Measurements from ENCODE around the gene PAGE4. TPM values are rescaled to one million over a fixed set of nuclear protein-coding genes. Genes with fewer than 3 reads are reported as not detected.

PAGE4 gene
- total RNA-seq, 1 experiment from 2014 or later: not detected

GRCh38 chrX:49838374-49838773, 9.3 kb downstream of the PAGE4 start:
- ChIA-PET CTCF (interaction anchor here (0.5 to 4.6 kb wide), 26 partner anchors 9 to 914 kb away, joined by 3 to 24 read pairs (median 4); partner anchors contain the start of genes PAGE4 and USP27X), POLR2A (interaction anchor here (1.0 to 1.2 kb wide), 2 partner anchors 10 to 645 kb away, joined by 3 to 4 read pairs; no protein-coding TSS in a partner anchor)
- Mint-ChIP-seq H3K4me1 (ENCODE audit: insufficient read depth, unreplicated experiment) (no peaks in the 10 kb centered on the region), H3K27ac (ENCODE audit: low read depth, unreplicated experiment) (no peak overlapping the region), H3K4me3 (ENCODE audit: unreplicated experiment) (no peak overlapping the region), H3K9me3 (ENCODE audit: unreplicated experiment) (no peaks in the 10 kb centered on the region), H3K36me3 (ENCODE audit: insufficient read depth, unreplicated experiment) (no peaks in the 10 kb centered on the region), H3K27me3 (ENCODE audit: insufficient read depth, unreplicated experiment) (peaks cover 35% of the 10 kb centered on the region)
- TF ChIP-seq, protein P1, sequence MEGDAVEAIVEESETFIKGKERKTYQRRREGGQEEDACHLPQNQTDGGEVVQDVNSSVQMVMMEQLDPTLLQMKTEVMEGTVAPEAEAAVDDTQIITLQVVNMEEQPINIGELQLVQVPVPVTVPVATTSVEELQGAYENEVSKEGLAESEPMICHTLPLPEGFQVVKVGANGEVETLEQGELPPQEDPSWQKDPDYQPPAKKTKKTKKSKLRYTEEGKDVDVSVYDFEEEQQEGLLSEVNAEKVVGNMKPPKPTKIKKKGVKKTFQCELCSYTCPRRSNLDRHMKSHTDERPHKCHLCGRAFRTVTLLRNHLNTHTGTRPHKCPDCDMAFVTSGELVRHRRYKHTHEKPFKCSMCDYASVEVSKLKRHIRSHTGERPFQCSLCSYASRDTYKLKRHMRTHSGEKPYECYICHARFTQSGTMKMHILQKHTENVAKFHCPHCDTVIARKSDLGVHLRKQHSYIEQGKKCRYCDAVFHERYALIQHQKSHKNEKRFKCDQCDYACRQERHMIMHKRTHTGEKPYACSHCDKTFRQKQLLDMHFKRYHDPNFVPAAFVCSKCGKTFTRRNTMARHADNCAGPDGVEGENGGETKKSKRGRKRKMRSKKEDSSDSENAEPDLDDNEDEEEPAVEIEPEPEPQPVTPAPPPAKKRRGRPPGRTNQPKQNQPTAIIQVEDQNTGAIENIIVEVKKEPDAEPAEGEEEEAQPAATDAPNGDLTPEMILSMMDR (IDR thresholded peaks at IDR 0.05; ENCODE audit: unreplicated experiment): peak; percentile 62
- no TSS peak for BruUV-seq (replicated peaks)
- intact Hi-C loops (cut with micrococcal nuclease): loop anchor here (5.0 kb wide), 2 partner anchors 76 to 546 kb away; no protein-coding TSS in a partner anchor
- DNase-seq (ENCODE audit: unreplicated experiment): peak; percentile 51

DNA sequence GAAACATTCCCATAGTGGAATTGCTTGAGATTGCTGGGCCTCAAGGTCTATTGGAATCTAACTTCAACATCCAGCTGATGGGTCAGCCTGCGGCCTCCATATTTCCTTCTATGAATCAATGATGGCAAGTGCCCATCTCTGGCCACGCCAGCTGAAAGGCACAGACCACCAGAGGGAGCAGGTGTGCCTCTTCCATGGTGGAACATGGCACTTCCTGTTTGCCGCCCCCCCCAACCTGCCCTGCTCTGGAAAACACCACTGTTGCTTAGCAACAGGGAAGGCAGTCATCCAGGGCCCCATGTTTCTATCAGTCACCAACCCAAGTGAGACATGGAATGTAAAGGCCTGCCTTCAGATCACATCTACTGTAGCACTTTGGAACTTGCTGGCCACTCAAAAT, 11.6 kb downstream of the PAGE4 start:
- H3K4me1 Mint-ChIP-seq (ENCODE audit: insufficient read depth, unreplicated experiment): no peaks in the 10 kb centered on the region
- ChIA-PET POLR2A (no interaction called here), CTCF (interaction anchor here (1.0 to 4.6 kb wide), 2 partner anchors 20 to 80 kb away, joined by 3 to 24 read pairs; no protein-coding TSS in a partner anchor)
- TF ChIP-seq, protein P1 (IDR thresholded peaks at IDR 0.05; ENCODE audit: unreplicated experiment): peak; percentile 19
- no peaks in the 10 kb centered on the region for H3K36me3 Mint-ChIP-seq (ENCODE audit: insufficient read depth, unreplicated experiment)
- H3K9me3 Mint-ChIP-seq (ENCODE audit: unreplicated experiment): no peaks in the 10 kb centered on the region
- DNase-seq (ENCODE audit: unreplicated experiment): peak; percentile 57
- no peak overlapping the region for H3K27ac Mint-ChIP-seq (ENCODE audit: low read depth, unreplicated experiment)
- peaks cover 26% of the 10 kb centered on the region for H3K27me3 Mint-ChIP-seq (ENCODE audit: insufficient read depth, unreplicated experiment)
- H3K4me3 Mint-ChIP-seq (ENCODE audit: unreplicated experiment): no peak overlapping the region
- no TSS peak for BruUV-seq (replicated peaks)
- intact Hi-C loops (cut with micrococcal nuclease): no loop called here

DNA sequence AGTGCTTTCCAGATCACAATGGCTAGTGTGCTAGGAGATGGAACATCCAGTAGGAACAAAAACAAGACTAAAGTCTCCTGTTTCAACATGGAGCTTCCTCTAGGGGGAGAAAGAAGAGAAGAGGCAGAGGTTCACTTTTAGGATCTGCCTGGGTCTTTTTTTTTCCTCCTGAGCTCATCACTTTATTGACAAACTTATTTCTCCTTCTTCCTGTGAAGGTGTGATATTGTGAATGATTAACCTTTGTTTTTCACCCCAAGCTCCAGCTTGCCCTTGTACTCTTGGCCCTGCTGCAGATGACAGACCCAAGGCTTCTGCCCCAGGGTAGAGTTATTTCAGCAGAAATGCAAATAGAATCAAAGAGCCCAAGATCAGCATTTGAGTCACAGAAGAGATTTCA, 13.5 kb downstream of the PAGE4 start:
- Mint-ChIP-seq H3K27ac (ENCODE audit: low read depth, unreplicated experiment) (no peak overlapping the region), H3K36me3 (ENCODE audit: insufficient read depth, unreplicated experiment) (no peaks in the 10 kb centered on the region), H3K9me3 (ENCODE audit: unreplicated experiment) (no peaks in the 10 kb centered on the region), H3K4me3 (ENCODE audit: unreplicated experiment) (no peak overlapping the region), H3K27me3 (ENCODE audit: insufficient read depth, unreplicated experiment) (peaks cover 29% of the 10 kb centered on the region), H3K4me1 (ENCODE audit: insufficient read depth, unreplicated experiment) (no peaks in the 10 kb centered on the region)
- ChIA-PET CTCF (interaction anchor here (0.6 to 1.0 kb wide), 3 partner anchors 34 to 358 kb away, joined by 3 to 5 read pairs (median 3); partner anchors contain the start of gene AKAP4), POLR2A (no interaction called here)
- intact Hi-C loops (cut with micrococcal nuclease): no loop called here
- TF ChIP-seq, protein P1 (IDR thresholded peaks at IDR 0.05; ENCODE audit: unreplicated experiment): no peak
- no TSS peak for BruUV-seq (replicated peaks)
- no peak for DNase-seq (ENCODE audit: unreplicated experiment)

GRCh38 chrX:49844611-49845010, 15.5 kb downstream of the PAGE4 start:
- no peaks in the 10 kb centered on the region for H3K4me1 Mint-ChIP-seq (ENCODE audit: insufficient read depth, unreplicated experiment)
- intact Hi-C loops (cut with micrococcal nuclease): no loop called here
- POLR2A ChIA-PET: no interaction called here
- H3K27me3 Mint-ChIP-seq (ENCODE audit: insufficient read depth, unreplicated experiment): peaks cover 35% of the 10 kb centered on the region
- H3K9me3 Mint-ChIP-seq (ENCODE audit: unreplicated experiment): no peaks in the 10 kb centered on the region
- H3K27ac Mint-ChIP-seq (ENCODE audit: low read depth, unreplicated experiment): no peak overlapping the region
- TF ChIP-seq, protein P1 (IDR thresholded peaks at IDR 0.05; ENCODE audit: unreplicated experiment): no peak
- CTCF ChIA-PET: interaction anchor here (0.7 kb wide), 1 partner anchor 1084 kb away, joined by 3 read pairs; no protein-coding TSS in a partner anchor
- no TSS peak for BruUV-seq (replicated peaks)
- DNase-seq (ENCODE audit: unreplicated experiment): no peak
- no peak overlapping the region for H3K4me3 Mint-ChIP-seq (ENCODE audit: unreplicated experiment)
- no peaks in the 10 kb centered on the region for H3K36me3 Mint-ChIP-seq (ENCODE audit: insufficient read depth, unreplicated experiment)

Measured in MCF 10A (cell line).